Measurements from ENCODE around the gene BCL2.

DNA sequence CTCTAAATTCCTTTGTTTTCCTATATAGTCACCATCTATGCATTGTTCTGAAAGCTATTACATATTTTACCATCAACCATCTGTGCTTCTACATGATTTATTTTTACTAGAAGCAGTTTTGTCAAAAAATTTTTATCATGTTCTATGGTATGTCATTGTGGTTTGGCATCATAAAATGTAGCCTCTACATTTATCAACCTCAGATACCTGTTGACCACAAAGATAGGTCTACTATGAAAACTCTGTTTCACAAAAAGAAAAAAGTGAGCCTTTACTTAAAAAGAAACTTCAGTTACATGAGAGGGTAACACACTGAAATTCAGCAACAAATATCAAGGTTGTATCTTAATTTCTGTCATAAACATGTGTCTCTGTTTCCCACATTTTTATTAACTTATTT lies 3.7 kb downstream of the BCL2 start:
- TF ChIP-seq, protein P1, sequence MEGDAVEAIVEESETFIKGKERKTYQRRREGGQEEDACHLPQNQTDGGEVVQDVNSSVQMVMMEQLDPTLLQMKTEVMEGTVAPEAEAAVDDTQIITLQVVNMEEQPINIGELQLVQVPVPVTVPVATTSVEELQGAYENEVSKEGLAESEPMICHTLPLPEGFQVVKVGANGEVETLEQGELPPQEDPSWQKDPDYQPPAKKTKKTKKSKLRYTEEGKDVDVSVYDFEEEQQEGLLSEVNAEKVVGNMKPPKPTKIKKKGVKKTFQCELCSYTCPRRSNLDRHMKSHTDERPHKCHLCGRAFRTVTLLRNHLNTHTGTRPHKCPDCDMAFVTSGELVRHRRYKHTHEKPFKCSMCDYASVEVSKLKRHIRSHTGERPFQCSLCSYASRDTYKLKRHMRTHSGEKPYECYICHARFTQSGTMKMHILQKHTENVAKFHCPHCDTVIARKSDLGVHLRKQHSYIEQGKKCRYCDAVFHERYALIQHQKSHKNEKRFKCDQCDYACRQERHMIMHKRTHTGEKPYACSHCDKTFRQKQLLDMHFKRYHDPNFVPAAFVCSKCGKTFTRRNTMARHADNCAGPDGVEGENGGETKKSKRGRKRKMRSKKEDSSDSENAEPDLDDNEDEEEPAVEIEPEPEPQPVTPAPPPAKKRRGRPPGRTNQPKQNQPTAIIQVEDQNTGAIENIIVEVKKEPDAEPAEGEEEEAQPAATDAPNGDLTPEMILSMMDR (conservative IDR thresholded peaks at IDR 0.05): no peak
- no peak for TF ChIP-seq ZFX (IDR thresholded peaks at IDR 0.05)

All from C4-2B (cell line).